Lung (tissue), 12 donors: Measurements from ENCODE around the gene CEP192. TPM values are rescaled to one million over a fixed set of nuclear protein-coding genes. Genes with fewer than 3 reads are reported as not detected.

Source experiments
- ATAC-seq: fragments of 200-7000 bp; cut with Tn5 transposase; one replicate; pipeline ENCODE4 v1.9.1; 2020; ENCODE audit warnings: moderate number of reproducible peaks; ENCODE audit not compliant: insufficient read depth, low FRiP score
- DNase-seq, 3 donors: peaks; one replicate each; pipeline ENCODE4 v3.0.0-alpha.2; 2013 to 2017
- H3K27ac ChIP-seq, 2 donors: one replicate each; pipeline ENCODE4 v1.5.1; 2013; ENCODE audit warnings: mild to moderate bottlenecking in 2 of 2, moderate library complexity in 2 of 2, control low read depth in 1 of 2, inconsistent platforms in 1 of 2, low read depth in 1 of 2, low read length in 1 of 2
- H3K27me3 ChIP-seq, 3 donors: one replicate each; pipeline ENCODE4 v1.5.1; 2013; ENCODE audit warnings: low read length in 2 of 3; ENCODE audit not compliant: control insufficient read depth in 3 of 3, insufficient read depth in 3 of 3
- H3K36me3 ChIP-seq, 4 donors: one replicate each; pipeline ENCODE4 v1.5.1; 2013; ENCODE audit warnings: low read length in 4 of 4, mild to moderate bottlenecking in 1 of 4, moderate library complexity in 1 of 4; ENCODE audit not compliant: control insufficient read depth in 4 of 4, insufficient read depth in 4 of 4
- H3K4me1 ChIP-seq, 5 donors: one replicate each; pipeline ENCODE4 v1.5.1; 2013; ENCODE audit warnings: low read length in 5 of 5, mild to moderate bottlenecking in 2 of 5, moderate library complexity in 1 of 5; ENCODE audit not compliant: control insufficient read depth in 5 of 5, insufficient read depth in 5 of 5
- H3K4me3 ChIP-seq: one replicate; pipeline ENCODE4 v1.5.1; 2013; ENCODE audit warnings: mild to moderate bottlenecking, control low read depth, moderate library complexity
- H3K9ac ChIP-seq, 2 donors: one replicate each; pipeline ENCODE4 v1.5.1; 2013; ENCODE audit warnings: low read length in 2 of 2, control low read depth in 1 of 2; ENCODE audit not compliant: insufficient read depth in 1 of 2
- H3K9me3 ChIP-seq, 4 donors: one replicate each; pipeline ENCODE4 v1.5.1; 2013; ENCODE audit warnings: low read length in 3 of 4, mild to moderate bottlenecking in 1 of 4, moderate library complexity in 1 of 4; ENCODE audit not compliant: control insufficient read depth in 4 of 4, insufficient read depth in 3 of 4
- WGBS, 2 donors: extraction: QIAGEN DNeasy Blood & Tissue Kit; methylation state at CpG; one replicate each; pipeline ENCODE4 v1.1.7; 2013; 5-methylcytosine and 5-hydroxymethylcytosine counted together
- polyA plus RNA-seq, 2 donors: library from polyadenylated mRNA; stranded (reverse); fragments of 200-250 nt; gene quantifications; one replicate each; pipeline ENCODE4 v1.2.1, GENCODE V29; 2013
- total RNA-seq, 2 donors: library from RNA; depleted of rRNA in 1 of 2; stranded (reverse); fragments of >200 nt in 1 of 2; gene quantifications; one replicate each; pipeline ENCODE4 v1.2.1, GENCODE V29; 2014 to 2021
- TF ChIP-seq, protein P1 (sequence below): IDR thresholded peaks from 2 replicates; pipeline ENCODE4 v1.5.1; 2012; ENCODE audit warnings: mild to moderate bottlenecking; ENCODE audit errors: control extremely low read depth, extremely low read depth
- donor health status: control.
- donor health status: control.
- donor health status: Bipolar disorder and iron deficiency.
- donor health status: healthy.
- donor health status: DM: yes; HTN: yes; CAD: no.

Gene CEP192
- total and polyA plus RNA-seq, 4 donors = 8.0 to 43.0 (median 16.6) TPM

DNA sequence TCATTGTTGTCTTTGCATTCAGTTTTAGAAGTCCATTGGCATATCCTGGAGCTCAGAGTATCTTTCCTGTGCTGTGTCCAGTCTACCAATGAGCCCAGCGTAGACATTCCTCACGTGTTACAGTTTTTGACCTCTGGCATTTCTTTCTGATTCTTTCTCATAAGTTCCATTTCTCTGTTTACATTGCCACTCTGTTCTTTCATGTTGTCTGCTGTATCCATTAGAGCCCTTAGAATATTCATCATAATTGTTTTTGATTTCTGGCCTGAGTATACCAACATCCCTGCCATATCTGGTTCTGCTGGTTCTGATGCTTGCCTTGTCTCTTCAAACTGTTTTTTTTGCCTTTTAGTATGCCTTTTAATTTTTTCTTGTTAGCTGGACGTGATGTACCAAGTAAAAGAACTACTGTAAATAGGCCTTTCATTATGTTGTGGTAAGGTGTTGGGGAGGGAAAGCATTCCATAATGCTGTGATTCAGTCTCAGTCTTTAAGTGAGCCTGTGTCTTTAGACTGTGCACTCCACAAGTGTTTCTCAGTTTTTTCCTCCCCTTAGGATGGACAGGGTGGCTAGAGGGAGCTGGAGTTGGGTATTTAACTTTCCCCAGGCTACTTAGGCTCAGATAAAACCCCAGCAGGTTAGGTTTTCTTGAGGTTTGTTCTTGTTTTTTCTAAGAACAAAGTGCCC, 35.6 kb downstream of the CEP192 start:
- Histone ChIP-seq H3K4me3 (no peak overlapping the region), H3K36me3 (peaks cover 15 to 40% (median 24%) of the 10 kb centered on the region in 4 donors), H3K27me3 (no peaks in the 10 kb centered on the region), H3K9ac (no peak overlapping the region), H3K9me3 (peaks cover 0 to 4% (median 0%) of the 10 kb centered on the region in 4 donors), H3K4me1 (peaks cover 0 to 14% (median 0%) of the 10 kb centered on the region in 5 donors), H3K27ac (no peak overlapping the region)
- WGBS, 2 donors = 91 to 96% methylated on average over 3 of the region's 3 CpGs
- TF ChIP-seq, protein P1, sequence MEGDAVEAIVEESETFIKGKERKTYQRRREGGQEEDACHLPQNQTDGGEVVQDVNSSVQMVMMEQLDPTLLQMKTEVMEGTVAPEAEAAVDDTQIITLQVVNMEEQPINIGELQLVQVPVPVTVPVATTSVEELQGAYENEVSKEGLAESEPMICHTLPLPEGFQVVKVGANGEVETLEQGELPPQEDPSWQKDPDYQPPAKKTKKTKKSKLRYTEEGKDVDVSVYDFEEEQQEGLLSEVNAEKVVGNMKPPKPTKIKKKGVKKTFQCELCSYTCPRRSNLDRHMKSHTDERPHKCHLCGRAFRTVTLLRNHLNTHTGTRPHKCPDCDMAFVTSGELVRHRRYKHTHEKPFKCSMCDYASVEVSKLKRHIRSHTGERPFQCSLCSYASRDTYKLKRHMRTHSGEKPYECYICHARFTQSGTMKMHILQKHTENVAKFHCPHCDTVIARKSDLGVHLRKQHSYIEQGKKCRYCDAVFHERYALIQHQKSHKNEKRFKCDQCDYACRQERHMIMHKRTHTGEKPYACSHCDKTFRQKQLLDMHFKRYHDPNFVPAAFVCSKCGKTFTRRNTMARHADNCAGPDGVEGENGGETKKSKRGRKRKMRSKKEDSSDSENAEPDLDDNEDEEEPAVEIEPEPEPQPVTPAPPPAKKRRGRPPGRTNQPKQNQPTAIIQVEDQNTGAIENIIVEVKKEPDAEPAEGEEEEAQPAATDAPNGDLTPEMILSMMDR = no peak
- DNase-seq (no peak), ATAC-seq (no peak)

DNA sequence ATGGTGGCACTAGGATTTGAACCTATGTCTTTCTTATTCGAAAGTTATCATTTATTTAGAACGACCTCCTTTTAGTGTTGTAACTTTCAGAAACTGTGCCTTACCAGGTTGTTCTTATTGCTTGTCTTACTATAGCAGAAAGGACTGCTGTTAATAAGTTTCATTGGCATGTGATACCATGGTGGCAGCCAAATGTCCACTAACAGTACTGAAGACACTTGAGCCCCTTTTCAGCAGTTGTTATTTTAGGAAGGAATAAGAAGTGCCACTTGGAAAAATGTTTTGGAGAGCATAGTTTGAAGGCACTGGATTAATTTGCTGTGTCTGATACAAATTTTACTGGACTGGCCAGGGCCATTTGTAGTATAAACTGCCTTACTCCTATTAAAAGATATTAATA, 37.7 kb downstream of the CEP192 start:
- Histone ChIP-seq H3K9me3 (no peaks in the 10 kb centered on the region), H3K27me3 (no peaks in the 10 kb centered on the region), H3K4me1 (peaks cover 0 to 14% (median 0%) of the 10 kb centered on the region in 5 donors), H3K9ac (no peak overlapping the region), H3K36me3 (peaks cover 16 to 36% (median 27%) of the 10 kb centered on the region in 4 donors), H3K27ac (peak overlapping the region in 1 of 2 donors; percentile 33), H3K4me3 (no peak overlapping the region)
- TF ChIP-seq, protein P1 = no peak
- DNase-seq = no peak
- 95 to 97% methylated on average over 2 of the region's 2 CpGs for WGBS, 2 donors
- no peak for ATAC-seq

DNA sequence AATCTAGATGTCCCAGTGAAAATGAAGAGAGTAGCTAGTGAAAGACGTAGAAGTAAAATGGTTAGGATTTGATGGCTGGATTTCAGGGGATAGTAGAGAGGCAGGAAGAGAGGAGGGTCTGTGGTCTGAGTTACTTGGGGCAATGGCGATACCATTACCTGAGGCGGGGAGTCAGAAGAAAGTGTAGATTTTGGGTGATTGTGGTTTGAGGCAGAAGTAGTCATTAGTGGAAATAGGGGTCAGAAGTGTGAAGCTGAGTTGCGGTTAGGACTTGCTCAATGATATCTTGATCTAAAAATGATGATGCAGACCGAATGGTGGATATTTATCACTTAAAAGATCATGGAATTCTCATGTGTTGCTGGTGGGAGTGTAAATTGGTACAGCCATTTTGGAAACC, 41.0 kb downstream of the CEP192 start:
- no peak overlapping the region for H3K4me3 ChIP-seq
- WGBS, 2 donors = 88 to 94% methylated on average over 5 of the region's 5 CpGs
- no peaks in the 10 kb centered on the region for H3K9me3 ChIP-seq
- no peak overlapping the region for H3K27ac ChIP-seq
- no peaks in the 10 kb centered on the region for H3K27me3 ChIP-seq
- H3K4me1 ChIP-seq = peaks cover 0 to 5% (median 0%) of the 10 kb centered on the region in 5 donors
- no peak overlapping the region for H3K9ac ChIP-seq
- peaks cover 9 to 32% (median 24%) of the 10 kb centered on the region in 4 donors for H3K36me3 ChIP-seq
- ATAC-seq = no peak
- no peak for DNase-seq
- TF ChIP-seq, protein P1 = no peak
